H1 (cell line): ENCODE data around the gene CXCL12. TPM values are rescaled to one million over a fixed set of nuclear protein-coding genes. Genes with fewer than 3 reads are reported as not detected.

Experiments
- CTCF ChIA-PET: fragments of 300-600 bp; sonication (Branson Sonifier 250); formaldehyde crosslinking; loops from one replicate; lab custom pipeline; 2021; ENCODE audit not compliant: partially characterized antibody; lab: Charles Lee
- POLR2A ChIA-PET: fragments of 300-600 bp; sonication (Branson Sonifier 250); formaldehyde crosslinking; loops from one replicate; lab custom pipeline; 2021; ENCODE audit warnings: inconsistent platforms; ENCODE audit not compliant: partially characterized antibody; lab: Charles Lee
- DNase-seq, 2 experiments: peaks; one replicate each; pipeline versions ENCODE4 v3.0.0 to v3.0.0-alpha.2; 2010 to 2022; ENCODE audit warnings: low spot score in 2 of 2, low read depth in 1 of 2, mixed read lengths in 1 of 2
- FAIRE-seq: peaks from 2 replicates; lab custom pipeline; 2011; peaks lifted over from hg19 to GRCh38; lab: Jason Lieb, UNC
- H2AFZ ChIP-seq: 2 replicates; pipeline ENCODE4 v1.8.1; 2012; ENCODE audit warnings: low read length, inconsistent platforms
- H2AK5ac ChIP-seq: 2 replicates; pipeline ENCODE4 v1.6.1; 2013; ENCODE audit warnings: low read depth, low read length
- H2BK120ac ChIP-seq: replicated peaks from 2 replicates; pipeline ENCODE3; 2013; ENCODE audit warnings: low read depth, low read length, inconsistent platforms
- H2BK12ac ChIP-seq: 2 replicates; pipeline ENCODE4 v1.6.1; 2013; ENCODE audit warnings: low read depth, low read length
- H2BK15ac ChIP-seq: 2 replicates; pipeline ENCODE4 v1.6.1; 2013; ENCODE audit warnings: low read length
- H2BK20ac ChIP-seq: 2 replicates; pipeline ENCODE4 v1.6.1; 2013; ENCODE audit warnings: low read length
- H2BK5ac ChIP-seq: 2 replicates; pipeline ENCODE4 v1.6.1; 2013; ENCODE audit warnings: low read depth, low read length
- H3K14ac ChIP-seq: 2 replicates; pipeline ENCODE4 v1.6.1; 2013; ENCODE audit warnings: inconsistent platforms; ENCODE audit not compliant: insufficient read length
- H3K18ac ChIP-seq: 2 replicates; pipeline ENCODE4 v1.6.1; 2013; ENCODE audit warnings: low read length; ENCODE audit errors: extremely low read depth
- H3K23ac ChIP-seq: 2 replicates; pipeline ENCODE4 v1.6.1; 2013; ENCODE audit warnings: inconsistent platforms; ENCODE audit not compliant: insufficient read length
- H3K23me2 ChIP-seq: 2 replicates; pipeline ENCODE4 v1.6.1; 2013; ENCODE audit warnings: low read depth, low read length
- H3K27ac ChIP-seq: 2 replicates; pipeline ENCODE4 v1.6.1; 2011; ENCODE audit warnings: low read depth, low read length, inconsistent platforms
- H3K27me3 ChIP-seq, 4 experiments: replicated peaks in 1 of 4; 1 replicate in 1 of 4; 2 replicates in 3 of 4; pipeline versions ENCODE4 v1.6.1 to v1.8.1; 2011 to 2013; ENCODE audit warnings: low read length in 3 of 4, mild to moderate bottlenecking in 3 of 4, inconsistent platforms in 2 of 4, mixed read lengths in 2 of 4, moderate library complexity in 1 of 4; ENCODE audit not compliant: control insufficient read depth in 3 of 4, insufficient read depth in 3 of 4; ENCODE audit errors: extremely low read depth in 1 of 4
- H3K36me3 ChIP-seq, 4 experiments: 2 replicates each; pipeline versions ENCODE4 v1.6.1 to v1.8.1; 2011 to 2013; ENCODE audit warnings: mild to moderate bottlenecking in 4 of 4, low read length in 3 of 4, moderate library complexity in 2 of 4, control low read depth in 1 of 4, inconsistent platforms in 1 of 4; ENCODE audit not compliant: insufficient read depth in 4 of 4, control insufficient read depth in 2 of 4
- H3K4ac ChIP-seq: replicated peaks from 2 replicates; pipeline ENCODE3; 2013; ENCODE audit warnings: low read length, low read depth, mixed read lengths, inconsistent platforms; ENCODE audit not compliant: insufficient read length
- H3K4me1 ChIP-seq, 4 experiments: replicated peaks in 1 of 4; 1 replicate in 1 of 4; 2 replicates in 3 of 4; pipeline versions ENCODE4 v1.6.1 to v1.8.1; 2011 to 2013; ENCODE audit warnings: low read length in 3 of 4, inconsistent platforms in 2 of 4, mixed read lengths in 1 of 4; ENCODE audit not compliant: insufficient read depth in 4 of 4, control insufficient read depth in 3 of 4
- H3K4me2 ChIP-seq, 2 experiments: 2 replicates each; pipeline versions ENCODE4 v1.6.1 to v1.8.1; 2011 to 2013; ENCODE audit warnings: low read depth in 2 of 2, low read length in 2 of 2, control low read depth in 1 of 2, inconsistent platforms in 1 of 2, mild to moderate bottlenecking in 1 of 2; ENCODE audit not compliant: insufficient read depth in 1 of 2
- H3K4me3 ChIP-seq, 4 experiments: fragments of 200-600, 300-600 bp in 1 of 4; sonication (generic), shearing (Covaris generic), sonication (Bioruptor Twin) in 1 of 4; 2 replicates each; pipeline versions ENCODE4 v1.5.1 to v1.8.1; 2011 to 2016; ENCODE audit warnings: low read length in 4 of 4, low read depth in 3 of 4, control low read depth in 2 of 4, inconsistent platforms in 2 of 4, mild to moderate bottlenecking in 2 of 4, mixed read lengths in 1 of 4, moderate library complexity in 1 of 4; ENCODE audit not compliant: insufficient read depth in 2 of 4; ENCODE audit errors: extremely low read depth in 1 of 4
- H3K56ac ChIP-seq: replicated peaks from 2 replicates; pipeline ENCODE3; 2013; ENCODE audit warnings: low read depth, mild to moderate bottlenecking, mixed read lengths, low read length, inconsistent platforms; ENCODE audit not compliant: insufficient read length
- H3K79me1 ChIP-seq: 2 replicates; pipeline ENCODE4 v1.6.1; 2013; ENCODE audit warnings: low read depth, low read length, control low read depth
- H3K79me2 ChIP-seq, 2 experiments: 2 replicates each; pipeline versions ENCODE4 v1.6.1 to v1.8.1; 2012 to 2013; ENCODE audit warnings: low read length in 2 of 2, mild to moderate bottlenecking in 2 of 2, inconsistent platforms in 1 of 2; ENCODE audit not compliant: insufficient read depth in 2 of 2, control insufficient read depth in 1 of 2
- H3K9ac ChIP-seq, 4 experiments: replicated peaks in 1 of 4; 1 replicate in 1 of 4; 2 replicates in 3 of 4; pipeline versions ENCODE4 v1.6.1 to v1.8.1; 2011 to 2013; ENCODE audit warnings: low read depth in 3 of 4, low read length in 3 of 4, control low read depth in 2 of 4, mild to moderate bottlenecking in 2 of 4, moderate library complexity in 2 of 4, inconsistent platforms in 1 of 4; ENCODE audit errors: extremely low read depth in 1 of 4
- H3K9me3 ChIP-seq, 2 experiments: 2 replicates each; pipeline versions ENCODE4 v1.6.1 to v1.8.1; 2012 to 2013; ENCODE audit warnings: mild to moderate bottlenecking in 2 of 2, moderate library complexity in 2 of 2, control low read depth in 1 of 2, inconsistent platforms in 1 of 2, low read depth in 1 of 2, low read length in 1 of 2, mixed read lengths in 1 of 2; ENCODE audit not compliant: insufficient read depth in 2 of 2
- H4K20me1 ChIP-seq, 2 experiments: replicated peaks in 1 of 2; 2 replicates each; pipeline versions ENCODE3 to v1.8.1; 2011 to 2013; ENCODE audit warnings: inconsistent platforms in 2 of 2, low read length in 2 of 2, mild to moderate bottlenecking in 1 of 2; ENCODE audit not compliant: insufficient read depth in 2 of 2, control insufficient read depth in 1 of 2
- H4K5ac ChIP-seq: 2 replicates; pipeline ENCODE4 v1.6.1; 2013; ENCODE audit warnings: low read length, low read depth, mixed read lengths, inconsistent platforms; ENCODE audit not compliant: insufficient read length
- H4K8ac ChIP-seq: 2 replicates; pipeline ENCODE4 v1.8.0; 2013; ENCODE audit warnings: mild to moderate bottlenecking, moderate library complexity, low read length, inconsistent platforms; ENCODE audit not compliant: insufficient read depth; ENCODE audit errors: extremely low read depth
- H4K91ac ChIP-seq: replicated peaks from 2 replicates; pipeline ENCODE3; 2013; ENCODE audit warnings: low read length, mixed read lengths, inconsistent platforms; ENCODE audit not compliant: insufficient read length
- EP300 ChIP-seq, 2 experiments: IDR thresholded peaks; 1 replicate in 1 of 2; 2 replicates in 1 of 2; pipeline ENCODE4 v1.6.1; 2011 to 2012; ENCODE audit warnings: low read depth in 2 of 2, low read length in 2 of 2, mild to moderate bottlenecking in 2 of 2, borderline replicate concordance in 1 of 2, inconsistent platforms in 1 of 2, moderate library complexity in 1 of 2
- KDM4A ChIP-seq: IDR thresholded peaks from one replicate; pipeline ENCODE4 v1.7.1; 2012; ENCODE audit warnings: low read depth, mild to moderate bottlenecking, moderate library complexity, low read length, inconsistent platforms; ENCODE audit not compliant: severe bottlenecking
- SIX5 ChIP-seq: IDR thresholded peaks from 2 replicates; pipeline ENCODE4 v1.6.1; 2011; ENCODE audit warnings: mild to moderate bottlenecking, low read depth, low read length
- WGBS, 2 experiments: shearing (Covaris generic) in 1 of 2; methylation state at CpG; one replicate each; pipeline versions ENCODE4 v1.1.6 to v1.1.7; 2013 to 2015; ENCODE audit warnings: low lambda C conversion rate in 2 of 2, mixed read lengths in 2 of 2, inconsistent platforms in 1 of 2, low coverage in 1 of 2, missing lambda C conversion rate in 1 of 2; ENCODE audit not compliant: insufficient replicate concordance in 2 of 2, insufficient coverage in 1 of 2, insufficient read length in 1 of 2; ENCODE audit errors: extremely low coverage in 1 of 2, missing lambda C conversion rate in 1 of 2; 5-methylcytosine and 5-hydroxymethylcytosine counted together
- polyA plus RNA-seq, 7 experiments: library from polyadenylated mRNA; depleted of rRNA in 3 of 7; stranded (reverse) in 5 of 7; unstranded in 2 of 7; fragments of >200 nt in 5 of 7; fragments of 200-250 nt in 2 of 7; gene quantifications; 1 replicate in 5 of 7; 2 replicates in 1 of 7; 4 replicates in 1 of 7; pipeline versions ENCODE4 v1.2.1 to v1.2.3, GENCODE V29; 2011 to 2013; ENCODE audit warnings: missing spikeins in 2 of 7, mixed read lengths in 2 of 7
- total RNA-seq: library from RNA; stranded (reverse); fragmentation: NEBNext Ultra II Directional; extraction: Animal tissue kit (Norgen Biotek cat#: 25700); gene quantifications from 2 replicates; pipeline ENCODE4 v1.2.1, GENCODE V29; 2021

The CXCL12 gene
- total and polyA plus RNA-seq, 2 of the 8 experiments (the other 6 are each of a cell fraction or from before 2014, with no cell fraction given): 51.4 to 53.8 TPM

GRCh38 chr10:44413416-44413815, 28.5 kb upstream of the CXCL12 start:
- Histone ChIP-seq H3K4me3 (no peak overlapping the region), H3K9me3 (peaks cover 8 to 10% of the 10 kb centered on the region in 2 experiments; a peak in 2 of 4 replicates), H3K4me1 (no peaks in the 10 kb centered on the region; a peak in 1 of 7 replicates), H3K79me2 (no peaks in the 10 kb centered on the region), H3K18ac (no peak overlapping the region), H3K23me2 (no peaks in the 10 kb centered on the region), H4K91ac (no peak overlapping the region), H2BK12ac (no peak overlapping the region), H3K36me3 (peaks cover 0 to 3% (median 0%) of the 10 kb centered on the region in 4 experiments; a peak in 1 of 8 replicates), H2BK5ac (no peak overlapping the region), H2BK120ac (no peak overlapping the region), H3K4me2 (no peak overlapping the region), H2AFZ (no peak overlapping the region), H4K5ac (no peak overlapping the region), H3K79me1 (no peaks in the 10 kb centered on the region), H3K27ac (no peak overlapping the region), H2BK15ac (no peak overlapping the region), H2BK20ac (no peak overlapping the region), H4K20me1 (no peaks in the 10 kb centered on the region), H3K4ac (no peak overlapping the region), H3K14ac (no peak overlapping the region), H3K23ac (no peak overlapping the region), H3K9ac (no peak overlapping the region), H3K56ac (no peak overlapping the region), H4K8ac (no peak overlapping the region), H3K27me3 (no peaks in the 10 kb centered on the region), H2AK5ac (no peak overlapping the region)
- 95% methylated on average over 1 of the region's 1 CpG; no CpG with 5 or more reads in 1 of the 2 experiments for WGBS, 2 experiments
- DNase-seq (no peak), FAIRE-seq (no peak)
- ChIA-PET CTCF (interaction anchor here (1.6 kb wide), 1 partner anchor 20 kb away, joined by 4 read pairs; no protein-coding TSS in a partner anchor), POLR2A (interaction anchor here (0.6 kb wide), 1 partner anchor 452 kb away, joined by 3 read pairs; no protein-coding TSS in a partner anchor)
- no peak for TF ChIP-seq KDM4A
- no peak for TF ChIP-seq SIX5
- TF ChIP-seq EP300 (IDR thresholded peaks at IDR 0.05; ENCODE audit: borderline replicate concordance in 1 of 2, low read depth in 2 of 2, low read length in 2 of 2): no peak
